Measurements from ENCODE around the gene INA.

The INA gene

GRCh38 chr10:103276251-103276895 lies 565 bp upstream of the INA start:
- DNase-seq: no peak

- no peak for DNase-seq
Observed at GRCh38 chr10:103277713-103278536, 987 bp downstream of the INA start.

DNA sequence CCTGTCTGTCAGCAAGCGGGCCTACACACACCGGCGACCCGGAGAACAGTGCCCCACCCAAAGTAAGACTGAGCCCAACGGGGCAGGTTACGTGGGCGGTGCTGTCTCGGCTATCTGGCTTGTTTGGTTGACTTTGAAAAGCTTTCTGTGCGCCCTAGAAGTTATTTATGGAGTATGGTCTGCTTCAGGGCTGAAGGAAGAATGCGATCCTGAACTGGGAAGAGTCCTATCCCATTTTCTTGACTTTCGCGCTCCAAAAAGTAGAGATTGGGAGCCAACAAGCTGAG lies 1.5 kb downstream of the INA start:
- DNase-seq: no peak

GRCh38 chr10:103278862-103279298 lies 1.9 kb downstream of the INA start:
- peak; percentile 57 for DNase-seq

- DNase-seq: no peak
Observed at GRCh38 chr10:103280031-103280430, 3.1 kb downstream of the INA start.

DNA sequence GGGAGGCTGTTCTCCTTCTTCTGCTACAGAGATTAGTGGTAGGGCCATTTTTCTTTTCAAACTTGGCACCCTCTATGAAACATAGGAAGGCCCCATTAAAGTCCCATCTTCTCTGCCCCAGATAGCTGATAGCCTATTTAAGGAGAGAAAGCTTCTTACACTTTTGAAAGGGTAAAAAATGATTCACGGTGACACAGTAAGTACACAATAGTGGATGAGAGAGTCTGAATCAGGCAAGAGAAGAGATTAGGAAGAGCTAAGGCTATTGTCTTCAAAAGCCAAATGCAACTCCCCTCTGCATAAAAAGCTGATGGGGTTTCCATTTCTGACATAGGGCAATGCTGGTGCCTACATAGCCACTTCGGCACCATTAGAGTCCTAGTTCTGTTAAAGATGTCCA lies 3.6 kb downstream of the INA start:
- DNase-seq: no peak

- DNase-seq: no peak
Observed at GRCh38 chr10:103281753-103282152, 4.8 kb downstream of the INA start.

- no peak for DNase-seq
Observed at GRCh38 chr10:103282961-103283360, 6.0 kb downstream of the INA start.

DNA sequence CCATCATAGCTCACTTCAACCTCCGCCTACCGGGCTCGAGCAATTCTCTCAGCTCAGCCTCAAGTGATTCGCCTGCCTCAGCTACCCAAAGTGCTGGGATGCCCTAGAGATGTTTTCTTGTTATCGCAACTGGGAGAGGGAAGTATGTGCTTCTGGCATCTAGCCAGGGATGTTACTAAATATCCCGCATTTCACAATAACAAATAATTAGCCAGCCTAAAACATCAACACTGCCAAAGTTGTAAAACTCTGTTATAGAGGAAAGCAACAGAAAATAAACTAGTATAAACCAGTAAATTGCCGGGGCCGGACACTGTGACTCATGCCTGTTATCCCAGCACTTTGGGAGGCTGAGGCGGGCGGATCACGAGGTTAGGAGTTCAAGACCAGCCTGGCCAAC lies 7.2 kb downstream of the INA start:
- DNase-seq: no peak

DNA sequence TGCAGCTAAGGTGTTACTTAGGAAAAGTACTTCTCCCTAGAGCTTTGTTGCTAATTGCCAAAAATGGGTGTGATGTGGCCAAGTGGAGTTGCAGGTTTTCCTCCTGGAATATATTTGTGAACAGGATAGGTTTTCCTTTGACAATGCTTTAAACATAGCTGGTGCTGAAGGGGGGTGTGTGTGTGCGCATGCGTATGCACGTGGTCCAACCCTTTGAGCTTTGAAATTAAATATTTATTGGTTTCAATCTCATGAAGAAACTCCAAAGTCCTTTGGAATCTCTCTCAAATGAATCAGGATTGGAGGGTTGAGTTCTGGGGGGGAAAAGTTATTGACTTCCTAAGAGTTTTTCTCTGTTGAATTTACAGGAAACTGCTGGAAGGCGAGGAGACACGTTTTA lies 11.1 kb downstream of the INA start:
- no peak for DNase-seq

DNA sequence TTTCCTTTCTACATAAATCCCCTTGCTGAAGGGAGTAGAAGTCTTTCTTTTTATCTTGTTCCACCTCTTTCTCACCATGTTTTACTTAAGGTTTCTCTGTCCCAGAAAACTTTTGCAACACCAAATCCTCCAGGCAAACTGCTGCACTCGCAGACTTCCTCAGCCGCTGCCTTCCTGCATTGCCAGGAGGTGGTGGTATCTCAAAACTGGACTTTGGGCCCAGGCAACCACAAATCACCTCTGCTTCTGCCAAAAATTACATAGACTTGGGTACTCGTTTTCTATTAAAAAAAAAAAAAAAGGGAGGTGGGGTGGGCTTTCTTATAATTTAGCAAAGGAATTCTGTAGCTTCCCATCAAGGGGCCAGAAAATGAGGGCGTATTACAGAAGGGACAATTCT lies 14.7 kb downstream of the INA start:
- no peak for DNase-seq

- DNase-seq: no peak
Observed at GRCh38 chr10:103295374-103296015, 18.6 kb downstream of the INA start.

GRCh38 chr10:103307594-103307993 lies 30.7 kb downstream of the INA start:
- DNase-seq: no peak

DNA sequence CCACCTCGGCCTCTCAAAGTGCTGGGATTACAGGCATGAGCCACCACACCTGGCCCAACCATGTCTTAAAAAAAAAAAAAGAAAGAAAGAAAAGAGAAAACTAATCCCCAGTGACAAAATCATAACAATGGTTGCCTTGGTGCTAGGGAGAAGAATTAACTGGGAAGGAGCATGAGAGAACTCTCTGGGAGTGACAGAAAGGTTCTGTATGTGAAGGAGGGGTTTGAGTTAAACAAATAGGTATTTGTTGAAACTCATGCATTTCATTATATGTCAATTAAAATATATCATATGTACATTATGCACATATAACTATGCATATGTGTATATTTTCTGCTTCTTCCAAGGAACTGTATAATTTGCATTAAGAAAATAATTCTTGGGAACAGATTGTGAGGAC lies 33.3 kb downstream of the INA start:
- no peak for DNase-seq

GRCh38 chr10:103316087-103316486 lies 39.1 kb downstream of the INA start:
- no peak for DNase-seq

GRCh38 chr10:103327906-103328305 lies 51.0 kb downstream of the INA start:
- no peak for DNase-seq

DNA sequence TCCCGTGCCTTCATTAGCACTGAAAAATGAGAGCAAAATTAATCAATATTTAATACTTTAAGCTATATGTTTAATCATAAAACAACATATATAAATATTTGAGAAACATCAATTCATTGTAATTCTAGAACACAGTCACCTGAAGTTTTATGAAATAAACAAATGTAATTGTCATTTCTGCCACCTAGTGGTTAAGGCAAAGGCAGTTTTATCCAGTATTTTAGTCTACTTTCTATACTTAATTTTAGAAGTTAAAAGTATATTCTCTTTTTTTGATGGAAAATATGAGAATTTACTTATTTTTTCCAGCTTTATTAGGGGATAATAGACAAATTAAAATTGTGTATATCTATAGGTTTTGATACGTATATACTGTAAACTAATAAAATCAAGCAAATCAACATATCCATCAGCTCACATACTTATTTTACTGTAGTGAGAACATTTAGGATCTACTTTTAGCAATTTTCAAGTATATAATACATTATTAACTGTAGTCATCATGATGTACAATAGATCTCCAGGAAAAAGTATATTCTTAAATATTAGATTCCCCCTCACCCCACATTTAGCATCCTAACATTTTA lies 57.1 kb downstream of the INA start:
- no peak for DNase-seq

DNA sequence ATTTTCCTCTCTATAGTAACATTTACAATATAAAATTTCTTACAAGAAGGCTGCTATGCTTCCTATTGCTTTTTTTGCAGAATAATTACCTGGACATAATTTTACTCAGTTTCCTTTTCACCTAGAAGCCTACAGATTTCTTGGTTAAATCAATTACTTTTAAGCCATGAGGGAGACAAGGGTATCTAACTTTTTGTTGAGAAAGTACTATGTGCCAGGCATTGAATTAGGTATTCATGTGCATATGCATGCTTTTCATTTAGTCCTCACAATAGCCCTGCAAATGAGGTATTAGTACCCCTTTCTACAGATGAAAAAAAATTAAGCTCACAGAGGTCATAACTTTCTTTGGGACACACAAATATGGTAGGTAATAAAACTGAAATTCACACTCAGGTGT lies 57.6 kb downstream of the INA start:
- no peak for DNase-seq

- no peak for DNase-seq
Observed at GRCh38 chr10:103336370-103336769, 59.4 kb downstream of the INA start.
